ENCODE measurements around the gene ZG16B. TPM values are rescaled to one million over a fixed set of nuclear protein-coding genes. Genes with fewer than 3 reads are reported as not detected.

The ZG16B gene
- total RNA-seq, 1 donor from 2014 or later: 11.3 TPM

DNA sequence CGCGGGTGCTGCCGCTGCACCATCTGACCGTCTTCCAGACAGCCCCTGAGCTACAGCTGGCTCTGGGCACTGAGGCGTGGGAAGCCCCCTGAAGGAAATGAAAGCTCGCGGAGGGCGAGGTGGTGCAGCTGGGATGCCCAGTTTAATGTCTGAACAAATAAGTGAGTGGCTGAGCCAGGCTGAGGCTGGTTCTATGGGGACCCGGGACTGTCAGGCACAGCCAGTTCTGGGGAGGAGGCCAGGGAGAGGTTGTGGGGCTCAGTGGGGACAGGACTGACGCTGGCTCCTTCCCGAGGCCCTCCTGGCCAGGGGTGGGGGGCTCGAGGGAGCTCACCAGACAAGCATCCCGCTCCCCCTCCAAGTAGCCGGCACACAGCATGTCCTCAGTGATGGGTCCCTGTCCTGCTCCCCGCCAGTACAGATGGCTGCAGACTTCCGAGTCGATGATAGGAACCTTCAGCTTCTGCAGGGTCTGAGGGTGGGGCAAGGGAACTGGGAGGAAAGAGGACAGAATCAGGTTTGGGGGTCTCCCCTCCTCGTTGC, 23.5 kb downstream of the ZG16B start:
- Histone ChIP-seq H3K36me3 (no peaks in the 10 kb centered on the region), H3K9me3 (no peaks in the 10 kb centered on the region), H3K27ac (no peak overlapping the region), H3K4me1 (no peaks in the 10 kb centered on the region), H3K4me3 (no peak overlapping the region), H3K27me3 (no peaks in the 10 kb centered on the region)
- TF ChIP-seq POLR2AphosphoS5 (IDR thresholded peaks at IDR 0.05; ENCODE audit: insufficient read depth in 1 of 2, low read depth in 1 of 2) (no peak), POLR2A (IDR thresholded peaks at IDR 0.05) (no peak)
- TF ChIP-seq, protein P1, sequence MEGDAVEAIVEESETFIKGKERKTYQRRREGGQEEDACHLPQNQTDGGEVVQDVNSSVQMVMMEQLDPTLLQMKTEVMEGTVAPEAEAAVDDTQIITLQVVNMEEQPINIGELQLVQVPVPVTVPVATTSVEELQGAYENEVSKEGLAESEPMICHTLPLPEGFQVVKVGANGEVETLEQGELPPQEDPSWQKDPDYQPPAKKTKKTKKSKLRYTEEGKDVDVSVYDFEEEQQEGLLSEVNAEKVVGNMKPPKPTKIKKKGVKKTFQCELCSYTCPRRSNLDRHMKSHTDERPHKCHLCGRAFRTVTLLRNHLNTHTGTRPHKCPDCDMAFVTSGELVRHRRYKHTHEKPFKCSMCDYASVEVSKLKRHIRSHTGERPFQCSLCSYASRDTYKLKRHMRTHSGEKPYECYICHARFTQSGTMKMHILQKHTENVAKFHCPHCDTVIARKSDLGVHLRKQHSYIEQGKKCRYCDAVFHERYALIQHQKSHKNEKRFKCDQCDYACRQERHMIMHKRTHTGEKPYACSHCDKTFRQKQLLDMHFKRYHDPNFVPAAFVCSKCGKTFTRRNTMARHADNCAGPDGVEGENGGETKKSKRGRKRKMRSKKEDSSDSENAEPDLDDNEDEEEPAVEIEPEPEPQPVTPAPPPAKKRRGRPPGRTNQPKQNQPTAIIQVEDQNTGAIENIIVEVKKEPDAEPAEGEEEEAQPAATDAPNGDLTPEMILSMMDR (IDR thresholded peaks at IDR 0.05): no peak
- DNase-seq (ENCODE audit: extremely low spot score in 2 of 2): no peak
- intact Hi-C loops (cut with DNase I): no loop called here

GRCh38 chr16:2854700-2855309, 24.7 kb downstream of the ZG16B start:
- intact Hi-C loops (cut with DNase I): no loop called here
- H3K27ac ChIP-seq: no peak overlapping the region
- no peak for DNase-seq (ENCODE audit: extremely low spot score in 2 of 2)
- H3K4me1 ChIP-seq: no peaks in the 10 kb centered on the region
- H3K27me3 ChIP-seq: no peaks in the 10 kb centered on the region
- no peak overlapping the region for H3K4me3 ChIP-seq
- TF ChIP-seq, protein P1 (IDR thresholded peaks at IDR 0.05): peak in 1 of 3 experiments; percentile 11
- no peak for TF ChIP-seq POLR2AphosphoS5 (IDR thresholded peaks at IDR 0.05; ENCODE audit: insufficient read depth in 1 of 2, low read depth in 1 of 2)
- H3K9me3 ChIP-seq: no peaks in the 10 kb centered on the region
- H3K36me3 ChIP-seq: no peaks in the 10 kb centered on the region

GRCh38 chr16:2855536-2855935, 25.4 kb downstream of the ZG16B start:
- no peak for TF ChIP-seq POLR2AphosphoS5 (IDR thresholded peaks at IDR 0.05; ENCODE audit: insufficient read depth in 1 of 2, low read depth in 1 of 2)
- TF ChIP-seq POLR2A (IDR thresholded peaks at IDR 0.05): no peak
- TF ChIP-seq, protein P1 (IDR thresholded peaks at IDR 0.05): no peak
- intact Hi-C loops (cut with DNase I): no loop called here
- H3K36me3 ChIP-seq: no peaks in the 10 kb centered on the region
- H3K27ac ChIP-seq: peak overlapping the region; percentile 36
- no peaks in the 10 kb centered on the region for H3K27me3 ChIP-seq
- no peaks in the 10 kb centered on the region for H3K4me1 ChIP-seq
- DNase-seq (ENCODE audit: extremely low spot score in 2 of 2): no peak
- H3K9me3 ChIP-seq: no peaks in the 10 kb centered on the region
- no peak overlapping the region for H3K4me3 ChIP-seq

DNA sequence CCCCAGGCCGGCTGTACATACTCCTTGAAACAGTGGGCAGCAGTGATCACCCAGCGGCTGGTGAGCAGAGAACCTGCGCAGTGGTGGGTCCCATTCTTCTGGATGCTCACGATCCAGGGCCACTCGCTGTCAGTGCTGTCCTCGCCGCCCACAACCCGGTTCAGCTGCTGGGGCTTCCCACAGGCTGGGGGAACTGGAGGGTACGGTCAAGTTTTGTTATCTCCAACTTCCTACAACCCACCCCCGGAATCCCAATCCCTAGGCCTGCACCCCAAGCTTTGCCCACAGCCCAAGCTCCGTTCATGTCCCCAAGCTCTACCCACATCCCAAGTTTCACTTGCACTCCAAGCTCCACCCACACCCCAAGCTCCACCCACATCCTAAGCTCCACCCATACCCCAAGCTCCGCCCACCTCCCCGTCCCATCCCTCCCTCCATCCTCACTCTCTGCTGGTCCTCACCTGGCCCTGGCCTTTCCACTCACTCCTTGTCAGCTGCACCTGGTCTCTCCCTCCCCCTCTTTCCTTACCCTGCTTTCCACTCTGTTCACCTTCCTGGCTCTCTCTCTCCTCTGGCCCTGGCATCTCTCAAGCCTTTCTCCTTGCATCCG, 26.1 kb downstream of the ZG16B start:
- DNase-seq (ENCODE audit: extremely low spot score in 2 of 2): no peak
- TF ChIP-seq POLR2A (IDR thresholded peaks at IDR 0.05) (no peak), POLR2AphosphoS5 (IDR thresholded peaks at IDR 0.05; ENCODE audit: insufficient read depth in 1 of 2, low read depth in 1 of 2) (no peak)
- TF ChIP-seq, protein P1 (IDR thresholded peaks at IDR 0.05): no peak
- Histone ChIP-seq H3K9me3 (no peaks in the 10 kb centered on the region), H3K27me3 (no peaks in the 10 kb centered on the region), H3K4me3 (no peak overlapping the region), H3K27ac (peak overlapping the region; percentile 63), H3K36me3 (no peaks in the 10 kb centered on the region), H3K4me1 (no peaks in the 10 kb centered on the region)
- intact Hi-C loops (cut with DNase I): no loop called here

All from vagina (tissue), 2 donors.